SK-N-SH treated with all-trans-retinoic acid at 6 μM for 48 hours (cell line): Measurements from ENCODE around the gene TLE1.

Experiments used
- ATAC-seq: fragments of 200-7000 bp; cut with Tn5 transposase; 3 replicates; pipeline ENCODE4 v1.9.1; 2020; ENCODE audit warnings: mild to moderate bottlenecking, moderate library complexity
- ARNTL ChIP-seq: fragments of 450-650 bp; formaldehyde crosslinking; IDR thresholded peaks from 2 replicates; pipeline ENCODE4 v1.5.0; 2020; ENCODE audit warnings: low read depth, mild to moderate bottlenecking, moderate library complexity, borderline replicate concordance
- CREB5 ChIP-seq: fragments of 250-450 bp; sonication (Bioruptor Pico); IDR thresholded peaks from 2 replicates; pipeline ENCODE4 v1.5.1; 2020; ENCODE audit warnings: low read depth, mild to moderate bottlenecking, moderate library complexity
- CSDC2 ChIP-seq: fragments of 250-450 bp; sonication (Bioruptor Pico); IDR thresholded peaks from 2 replicates; pipeline ENCODE4 v1.5.0; 2020; ENCODE audit warnings: mild to moderate bottlenecking, moderate library complexity
- ESRRG ChIP-seq: fragments of 250-450 bp; sonication (Bioruptor Pico); IDR thresholded peaks from 2 replicates; pipeline ENCODE4 v1.6.1; 2021; ENCODE audit warnings: mild to moderate bottlenecking
- GLIS3 ChIP-seq: fragments of 250-450 bp; sonication (Bioruptor Pico); IDR thresholded peaks from 2 replicates; pipeline ENCODE4 v1.5.0; 2020; ENCODE audit warnings: mild to moderate bottlenecking, moderate library complexity
- ISL1 ChIP-seq: fragments of 250-450 bp; sonication (Bioruptor Pico); IDR thresholded peaks from 2 replicates; pipeline ENCODE4 v2.1.2; 2022; ENCODE audit warnings: mild to moderate bottlenecking, moderate library complexity
- PPARA ChIP-seq: fragments of 250-450 bp; sonication (Bioruptor Pico); IDR thresholded peaks from 2 replicates; pipeline ENCODE4 v1.5.0; 2020; ENCODE audit warnings: mild to moderate bottlenecking, borderline replicate concordance
- RARB ChIP-seq: fragments of 250-450 bp; sonication (Bioruptor Pico); IDR thresholded peaks from 2 replicates; pipeline ENCODE4 v1.8.0; 2021; ENCODE audit warnings: mild to moderate bottlenecking, moderate library complexity
- SNAI2 ChIP-seq: fragments of 250-450 bp; sonication (Bioruptor Pico); IDR thresholded peaks from 2 replicates; pipeline ENCODE4 v1.5.0; 2020; ENCODE audit warnings: mild to moderate bottlenecking, moderate library complexity
- TOX ChIP-seq: fragments of 250-450 bp; sonication (Bioruptor Pico); IDR thresholded peaks from 2 replicates; pipeline ENCODE4 v1.8.0; 2021; ENCODE audit warnings: mild to moderate bottlenecking, moderate library complexity, borderline replicate concordance
- TSHZ2 ChIP-seq: fragments of 250-450 bp; sonication (Bioruptor Pico); IDR thresholded peaks from 2 replicates; pipeline ENCODE4 v1.5.0; 2020; ENCODE audit warnings: mild to moderate bottlenecking, moderate library complexity
- ZC3H10 ChIP-seq: fragments of 250-450 bp; sonication (Bioruptor Pico); IDR thresholded peaks from 2 replicates; pipeline ENCODE4 v1.5.1; 2021; ENCODE audit warnings: mild to moderate bottlenecking, moderate library complexity
- ZFP3 ChIP-seq: fragments of 250-450 bp; sonication (Bioruptor Pico); IDR thresholded peaks from 2 replicates; pipeline ENCODE4 v1.5.0; 2020; ENCODE audit warnings: mild to moderate bottlenecking, moderate library complexity
- ZFP30 ChIP-seq: fragments of 450-650 bp; formaldehyde crosslinking; IDR thresholded peaks from 2 replicates; pipeline ENCODE4 v1.5.0; 2022; ENCODE audit warnings: mild to moderate bottlenecking, moderate library complexity
- ZNF565 ChIP-seq: fragments of 450-650 bp; formaldehyde crosslinking; conservative IDR thresholded peaks from 2 replicates; pipeline ENCODE4 v1.5.0; 2020; ENCODE audit warnings: low read depth, mild to moderate bottlenecking, moderate library complexity
- ZNF70 ChIP-seq: fragments of 450-650 bp; formaldehyde crosslinking; IDR thresholded peaks from 2 replicates; pipeline ENCODE4 v1.5.0; 2020; ENCODE audit warnings: mild to moderate bottlenecking, moderate library complexity
- ZNF8 ChIP-seq: fragments of 450-650 bp; formaldehyde crosslinking; IDR thresholded peaks from 2 replicates; pipeline ENCODE4 v1.5.0; 2020; ENCODE audit warnings: mild to moderate bottlenecking, moderate library complexity
- TF ChIP-seq, protein P1 (sequence below): fragments of 250-450 bp; sonication (Bioruptor Pico); IDR thresholded peaks from 2 replicates; pipeline ENCODE4 v1.8.0; 2020; ENCODE audit warnings: mild to moderate bottlenecking, moderate library complexity, borderline replicate concordance
- TF ChIP-seq, protein P2 (sequence below): fragments of 250-450 bp; sonication (Bioruptor Pico); IDR thresholded peaks from 2 replicates; pipeline ENCODE4 v1.8.0; 2021; ENCODE audit warnings: low read depth, mild to moderate bottlenecking, moderate library complexity, borderline replicate concordance

Gene TLE1

DNA sequence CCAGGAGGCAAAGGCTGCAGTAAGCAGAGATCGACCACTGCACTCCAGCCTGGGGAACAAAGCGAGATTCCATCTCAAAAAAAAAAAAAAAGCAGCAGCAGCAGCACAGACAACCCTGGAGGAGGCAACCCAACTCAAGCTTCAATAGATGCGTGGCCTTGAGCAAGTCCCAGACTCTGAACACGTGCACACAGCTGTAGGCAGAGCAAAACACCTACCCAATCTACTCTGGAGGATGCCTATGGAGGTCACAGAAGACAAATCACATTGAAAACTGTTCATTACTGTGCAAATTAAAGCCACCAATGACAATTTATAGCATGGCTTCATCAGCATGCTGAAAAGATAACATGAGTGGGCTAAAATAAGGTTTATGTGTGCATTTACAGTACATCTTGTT is 7.2 kb downstream of the TLE1 start:
- TF ChIP-seq ZNF565 (CRISPR knock-in tag): no peak
- TF ChIP-seq ZNF8: no peak
- no peak for TF ChIP-seq ZC3H10 (CRISPR knock-in tag)
- TF ChIP-seq SNAI2 (CRISPR knock-in tag): no peak
- no peak for TF ChIP-seq TSHZ2
- ATAC-seq: no peak

GRCh38 chr9:81680506-81680905 is 8.8 kb downstream of the TLE1 start:
- no peak for ATAC-seq

GRCh38 chr9:81680006-81680405 is 9.3 kb downstream of the TLE1 start:
- no peak for TF ChIP-seq ZFP30 (CRISPR knock-in tag)
- no peak for TF ChIP-seq ZNF565 (CRISPR knock-in tag)
- TF ChIP-seq GLIS3: no peak
- TF ChIP-seq, protein P1, sequence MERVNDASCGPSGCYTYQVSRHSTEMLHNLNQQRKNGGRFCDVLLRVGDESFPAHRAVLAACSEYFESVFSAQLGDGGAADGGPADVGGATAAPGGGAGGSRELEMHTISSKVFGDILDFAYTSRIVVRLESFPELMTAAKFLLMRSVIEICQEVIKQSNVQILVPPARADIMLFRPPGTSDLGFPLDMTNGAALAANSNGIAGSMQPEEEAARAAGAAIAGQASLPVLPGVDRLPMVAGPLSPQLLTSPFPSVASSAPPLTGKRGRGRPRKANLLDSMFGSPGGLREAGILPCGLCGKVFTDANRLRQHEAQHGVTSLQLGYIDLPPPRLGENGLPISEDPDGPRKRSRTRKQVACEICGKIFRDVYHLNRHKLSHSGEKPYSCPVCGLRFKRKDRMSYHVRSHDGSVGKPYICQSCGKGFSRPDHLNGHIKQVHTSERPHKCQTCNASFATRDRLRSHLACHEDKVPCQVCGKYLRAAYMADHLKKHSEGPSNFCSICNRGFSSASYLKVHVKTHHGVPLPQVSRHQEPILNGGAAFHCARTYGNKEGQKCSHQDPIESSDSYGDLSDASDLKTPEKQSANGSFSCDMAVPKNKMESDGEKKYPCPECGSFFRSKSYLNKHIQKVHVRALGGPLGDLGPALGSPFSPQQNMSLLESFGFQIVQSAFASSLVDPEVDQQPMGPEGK (CRISPR knock-in tag): no peak
- no peak for TF ChIP-seq ARNTL (CRISPR knock-in tag)
- TF ChIP-seq ZNF8: no peak
- no peak for TF ChIP-seq ISL1 (CRISPR knock-in tag)
- TF ChIP-seq, protein P2, sequence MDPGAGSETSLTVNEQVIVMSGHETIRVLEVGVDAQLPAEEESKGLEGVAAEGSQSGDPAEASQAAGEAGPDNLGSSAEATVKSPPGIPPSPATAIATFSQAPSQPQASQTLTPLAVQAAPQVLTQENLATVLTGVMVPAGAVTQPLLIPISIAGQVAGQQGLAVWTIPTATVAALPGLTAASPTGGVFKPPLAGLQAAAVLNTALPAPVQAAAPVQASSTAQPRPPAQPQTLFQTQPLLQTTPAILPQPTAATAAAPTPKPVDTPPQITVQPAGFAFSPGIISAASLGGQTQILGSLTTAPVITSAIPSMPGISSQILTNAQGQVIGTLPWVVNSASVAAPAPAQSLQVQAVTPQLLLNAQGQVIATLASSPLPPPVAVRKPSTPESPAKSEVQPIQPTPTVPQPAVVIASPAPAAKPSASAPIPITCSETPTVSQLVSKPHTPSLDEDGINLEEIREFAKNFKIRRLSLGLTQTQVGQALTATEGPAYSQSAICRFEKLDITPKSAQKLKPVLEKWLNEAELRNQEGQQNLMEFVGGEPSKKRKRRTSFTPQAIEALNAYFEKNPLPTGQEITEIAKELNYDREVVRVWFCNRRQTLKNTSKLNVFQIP (CRISPR knock-in tag): no peak
- no peak for TF ChIP-seq PPARA (CRISPR knock-in tag)
- TF ChIP-seq ZNF70: no peak
- no peak for TF ChIP-seq RARB (CRISPR knock-in tag)
- TF ChIP-seq ESRRG (CRISPR knock-in tag): no peak
- no peak for ATAC-seq

More at GRCh38 chr9:81680506-81680905, 8.8 kb downstream of the TLE1 start:
- TF ChIP-seq ESRRG (CRISPR knock-in tag) (no peak), ZC3H10 (CRISPR knock-in tag) (no peak), CSDC2 (CRISPR knock-in tag) (no peak), ZFP3 (CRISPR knock-in tag) (no peak), ZNF565 (CRISPR knock-in tag) (no peak), TOX (CRISPR knock-in tag) (no peak), TSHZ2 (no peak)

DNA sequence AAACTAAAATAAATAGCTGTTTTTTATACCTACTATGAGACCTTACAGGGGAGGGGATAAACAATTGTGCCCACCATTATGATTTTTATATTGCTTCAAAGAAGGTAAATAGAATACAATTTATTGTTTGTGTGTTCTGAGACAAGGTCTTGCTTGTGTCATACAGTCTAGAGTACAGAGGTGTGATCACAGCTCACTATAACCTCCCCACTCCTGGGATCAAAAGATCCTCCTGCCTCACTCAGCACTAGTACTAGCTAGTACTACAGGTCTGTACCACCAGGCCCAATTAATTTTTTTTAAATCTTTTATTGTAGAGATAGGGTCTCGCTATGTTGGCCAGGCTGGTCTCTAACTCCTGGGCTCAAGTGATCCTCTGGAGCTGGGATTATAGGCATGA is 11.3 kb downstream of the TLE1 start:
- ATAC-seq: no peak
- no peak for TF ChIP-seq CREB5 (CRISPR knock-in tag)
- TF ChIP-seq ZNF565 (CRISPR knock-in tag): no peak
- TF ChIP-seq, protein P2 (CRISPR knock-in tag): no peak
- TF ChIP-seq ZFP3 (CRISPR knock-in tag): no peak
